Urinary bladder (tissue), 4 donors: ENCODE results near the gene RPAP3. TPM values are rescaled to one million over a fixed set of nuclear protein-coding genes. Genes with fewer than 3 reads are reported as not detected.
"Not testable (repeated sequence)": the region's sequence is repeated elsewhere in the genome, so short reads cannot be mapped to it uniquely, and the experiment has no call there.

Experiments used
- DNase-seq: peaks from one replicate; pipeline ENCODE4 v3.0.0-alpha.2; 2015; ENCODE audit errors: extremely low spot score
- H3K27ac ChIP-seq: one replicate; pipeline ENCODE4 v1.5.1; 2013; ENCODE audit warnings: low read depth, mild to moderate bottlenecking, moderate library complexity
- H3K36me3 ChIP-seq: one replicate; pipeline ENCODE4 v1.6.1; 2013; ENCODE audit warnings: mild to moderate bottlenecking, moderate library complexity; ENCODE audit not compliant: insufficient read depth
- H3K4me1 ChIP-seq: one replicate; pipeline ENCODE4 v1.6.1; 2013; ENCODE audit warnings: mild to moderate bottlenecking, moderate library complexity; ENCODE audit not compliant: insufficient read depth
- H3K4me3 ChIP-seq: one replicate; pipeline ENCODE4 v1.5.1; 2013; ENCODE audit warnings: low read depth, low read length
- WGBS: extraction: QIAGEN DNeasy Blood & Tissue Kit; methylation state at CpG from one replicate; pipeline ENCODE4 v1.1.7; 2013; 5-methylcytosine and 5-hydroxymethylcytosine counted together
- polyA plus RNA-seq: library from polyadenylated mRNA; stranded (reverse); fragments of 200-250 nt; gene quantifications from one replicate; pipeline ENCODE4 v1.2.3, GENCODE V29; 2013
- total RNA-seq: library from RNA; depleted of rRNA; stranded (reverse); fragments of >200 nt; gene quantifications from one replicate; pipeline ENCODE4 v1.2.3, GENCODE V29; 2014
- donor health status: healthy with polysubstance abuse.
- donor health status: healthy.

The RPAP3 gene
- total and polyA plus RNA-seq, 2 donors: 15.5 to 29.4 TPM

DNA sequence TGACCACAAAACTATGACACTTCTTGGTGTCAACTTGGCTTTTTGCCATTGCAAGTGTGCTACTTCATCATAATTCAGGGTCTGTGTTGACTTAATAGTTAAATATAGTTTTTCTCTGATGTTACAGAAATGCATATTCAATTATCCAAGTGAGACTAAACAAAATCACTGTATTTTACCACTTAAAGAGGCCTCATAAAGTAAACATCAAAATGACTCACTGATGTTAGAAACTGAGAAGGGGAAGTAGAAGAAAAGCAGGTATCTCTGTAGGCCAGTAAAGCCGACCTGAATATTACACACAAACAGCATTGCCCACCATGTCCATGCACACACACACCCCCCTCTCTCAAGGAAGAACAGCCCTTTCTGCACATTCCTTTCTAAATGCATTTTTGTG lies 55.4 kb downstream of the RPAP3 start:
- 61% methylated on average over 1 of the region's 1 CpG for WGBS
- H3K36me3 ChIP-seq: no peaks in the 10 kb centered on the region
- no peak for DNase-seq
- no peak overlapping the region for H3K4me3 ChIP-seq
- no peaks in the 10 kb centered on the region for H3K4me1 ChIP-seq
- H3K27ac ChIP-seq: no peak overlapping the region

- H3K36me3 ChIP-seq: no peaks in the 10 kb centered on the region
- no peak overlapping the region for H3K27ac ChIP-seq
- WGBS: 65% methylated on average over 2 of the region's 2 CpGs
- H3K4me3 ChIP-seq: no peak overlapping the region
- no peak for DNase-seq
- H3K4me1 ChIP-seq: no peaks in the 10 kb centered on the region
Observed at GRCh38 chr12:47649381-47649780, 56.4 kb downstream of the RPAP3 start.

GRCh38 chr12:47648056-47648579 lies 57.7 kb downstream of the RPAP3 start:
- H3K27ac ChIP-seq: no peak overlapping the region
- H3K4me1 ChIP-seq: no peaks in the 10 kb centered on the region
- no peak for DNase-seq
- H3K4me3 ChIP-seq: no peak overlapping the region
- H3K36me3 ChIP-seq: no peaks in the 10 kb centered on the region
- 91% methylated on average over 2 of the region's 2 CpGs for WGBS

- WGBS: 97% methylated on average over 3 of the region's 3 CpGs
- DNase-seq, H3K4me3 ChIP-seq, H3K27ac ChIP-seq, H3K36me3 ChIP-seq, H3K4me1 ChIP-seq: not testable (repeated sequence)
Observed at GRCh38 chr12:47642310-47642709, 63.5 kb downstream of the RPAP3 start.

DNA sequence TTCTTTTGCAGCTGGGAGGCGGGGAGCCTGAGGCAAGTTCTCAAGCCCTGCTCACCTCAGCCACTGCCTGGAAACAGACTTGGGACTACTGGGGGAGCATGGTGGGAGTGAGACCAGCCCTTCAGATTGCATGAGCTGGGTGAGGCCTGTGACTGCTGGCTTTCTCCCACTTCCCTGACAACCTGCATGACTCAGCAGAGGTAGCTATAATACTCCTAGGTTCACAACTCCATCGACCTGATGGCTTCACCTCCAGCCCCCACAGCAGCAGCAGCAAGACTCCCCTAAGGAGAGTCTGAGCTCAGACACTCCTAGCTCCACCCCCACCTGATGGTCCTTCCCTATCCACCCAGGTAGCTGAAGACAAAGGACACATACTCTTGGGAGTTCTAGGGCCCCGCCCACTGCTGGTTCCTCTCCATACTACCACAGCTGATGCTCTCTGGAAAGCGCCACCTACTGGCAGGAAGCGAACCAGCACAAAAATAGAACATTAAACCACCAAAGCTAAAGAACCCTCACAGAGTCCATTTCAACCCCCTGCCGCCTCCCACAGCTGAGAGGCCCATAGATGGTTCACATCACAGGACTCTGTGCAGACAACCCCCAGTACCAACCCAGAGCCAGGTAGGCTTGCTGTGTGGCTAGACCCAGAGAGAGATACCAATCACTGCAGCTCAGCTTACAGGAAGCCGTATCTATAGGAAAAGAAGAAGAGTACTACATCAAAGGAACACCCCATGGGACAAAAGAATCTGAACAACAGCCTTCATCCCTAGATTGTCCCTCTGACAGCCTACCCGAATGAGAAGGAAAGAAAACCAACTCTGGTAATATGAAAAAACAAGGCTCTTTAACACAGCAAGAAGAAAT lies 68.7 kb downstream of the RPAP3 start:
- 79% methylated on average over 8 of the region's 8 CpGs for WGBS
- no peak for DNase-seq
- no peak overlapping the region for H3K27ac ChIP-seq
- no peak overlapping the region for H3K4me3 ChIP-seq
- no peaks in the 10 kb centered on the region for H3K36me3 ChIP-seq
- no peaks in the 10 kb centered on the region for H3K4me1 ChIP-seq

- not testable (repeated sequence) for H3K36me3 ChIP-seq, H3K4me1 ChIP-seq, H3K27ac ChIP-seq, H3K4me3 ChIP-seq, DNase-seq
Observed at GRCh38 chr12:47635770-47636169, 70.1 kb downstream of the RPAP3 start.

DNA sequence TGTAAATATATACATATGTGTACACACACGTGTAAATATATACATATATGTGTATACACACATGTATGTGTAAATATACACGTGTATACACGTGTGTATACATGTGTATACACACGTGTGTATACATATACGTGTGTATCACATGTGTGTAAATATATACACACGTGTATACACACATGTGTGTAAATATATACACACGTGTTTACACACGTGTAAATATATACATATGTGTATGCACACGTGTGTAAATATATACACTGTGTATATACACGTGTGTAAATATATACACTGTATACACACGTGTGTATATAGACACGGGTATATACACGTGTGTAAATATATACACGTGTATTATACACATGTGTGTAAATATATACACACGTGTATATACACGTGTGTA lies 71.7 kb downstream of the RPAP3 start:
- no peak for DNase-seq
- Histone ChIP-seq H3K4me1 (no peaks in the 10 kb centered on the region), H3K27ac (no peak overlapping the region), H3K4me3 (no peak overlapping the region), H3K36me3 (no peaks in the 10 kb centered on the region)
- WGBS: 66% methylated on average over 16 of the region's 16 CpGs

GRCh38 chr12:47621960-47622359 lies 83.9 kb downstream of the RPAP3 start:
- Histone ChIP-seq H3K4me1 (no peaks in the 10 kb centered on the region), H3K27ac (no peak overlapping the region), H3K36me3 (peaks cover 2% of the 10 kb centered on the region), H3K4me3 (no peak overlapping the region)
- no peak for DNase-seq
- 66% methylated on average over 1 of the region's 1 CpG for WGBS

- 65% methylated on average over 4 of the region's 4 CpGs for WGBS
- DNase-seq: no peak
- H3K36me3 ChIP-seq: peaks cover 2% of the 10 kb centered on the region
Observed at GRCh38 chr12:47617476-47617875, 88.4 kb downstream of the RPAP3 start.

GRCh38 chr12:47616440-47616839 lies 89.4 kb downstream of the RPAP3 start:
- Histone ChIP-seq H3K27ac (no peak overlapping the region), H3K36me3 (peaks cover 2% of the 10 kb centered on the region), H3K4me1 (no peaks in the 10 kb centered on the region), H3K4me3 (no peak overlapping the region)
- WGBS: 78% methylated on average over 1 of the region's 1 CpG
- DNase-seq: no peak

More at GRCh38 chr12:47617476-47617875, 88.4 kb downstream of the RPAP3 start:
- no peaks in the 10 kb centered on the region for H3K4me1 ChIP-seq
- no peak overlapping the region for H3K4me3 ChIP-seq
- H3K27ac ChIP-seq: no peak overlapping the region

DNA sequence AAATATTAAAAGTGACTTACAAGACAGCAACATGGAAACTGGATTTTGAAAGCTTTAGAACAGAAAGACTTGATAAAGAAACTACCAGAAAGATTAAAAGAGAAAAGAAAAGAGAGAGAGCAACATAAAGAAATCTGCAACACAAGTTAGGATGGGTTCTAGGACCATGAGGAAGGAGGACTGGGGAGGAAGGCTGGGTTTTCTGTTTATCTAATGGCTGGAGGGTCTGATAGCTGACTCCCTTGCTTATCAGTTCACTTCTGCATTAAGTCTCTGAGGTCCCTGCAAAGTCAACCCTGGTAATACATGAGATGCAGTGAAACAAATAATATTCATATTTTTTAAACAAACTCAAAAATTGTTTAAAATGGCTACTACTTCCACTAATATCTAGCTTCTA lies 90.1 kb downstream of the RPAP3 start:
- peaks cover 2% of the 10 kb centered on the region for H3K36me3 ChIP-seq
- no peaks in the 10 kb centered on the region for H3K4me1 ChIP-seq
- H3K27ac ChIP-seq: no peak overlapping the region
- H3K4me3 ChIP-seq: no peak overlapping the region
- DNase-seq: no peak

GRCh38 chr12:47614521-47614920 lies 91.3 kb downstream of the RPAP3 start:
- H3K4me1 ChIP-seq: no peaks in the 10 kb centered on the region
- peaks cover 2% of the 10 kb centered on the region for H3K36me3 ChIP-seq
- H3K27ac ChIP-seq: no peak overlapping the region
- no peak overlapping the region for H3K4me3 ChIP-seq
- no peak for DNase-seq
- WGBS: 33% methylated on average over 2 of the region's 2 CpGs

- H3K4me3 ChIP-seq: no peak overlapping the region
- DNase-seq: no peak
- H3K27ac ChIP-seq: no peak overlapping the region
- 100% methylated on average over 1 of the region's 1 CpG for WGBS
- H3K36me3 ChIP-seq: peaks cover 2% of the 10 kb centered on the region
- no peaks in the 10 kb centered on the region for H3K4me1 ChIP-seq
Observed at GRCh38 chr12:47612953-47613352, 92.9 kb downstream of the RPAP3 start.

GRCh38 chr12:47611906-47612305 lies 93.9 kb downstream of the RPAP3 start:
- no peak for DNase-seq
- Histone ChIP-seq H3K4me3 (no peak overlapping the region), H3K27ac (no peak overlapping the region), H3K36me3 (no peaks in the 10 kb centered on the region), H3K4me1 (no peaks in the 10 kb centered on the region)
